Stimulated activated CD8-positive, alpha-beta memory T cell treated with anti-CD3 and anti-CD28 coated beads, Interleukin-12 subunit alpha, Interleukin-12 subunit beta, amount 100 ng/mL, for 24 hours (primary cell): Measurements from ENCODE around the gene GTPBP4.

ENCODE experiments used
- DNase-seq: peaks from one replicate; pipeline ENCODE4 v3.0.0-alpha.2; 2020; ENCODE audit errors: extremely low read depth

GTPBP4 gene

GRCh38 chr10:966466-967235 lies 21.6 kb upstream of the GTPBP4 start:
- no peak for DNase-seq

DNA sequence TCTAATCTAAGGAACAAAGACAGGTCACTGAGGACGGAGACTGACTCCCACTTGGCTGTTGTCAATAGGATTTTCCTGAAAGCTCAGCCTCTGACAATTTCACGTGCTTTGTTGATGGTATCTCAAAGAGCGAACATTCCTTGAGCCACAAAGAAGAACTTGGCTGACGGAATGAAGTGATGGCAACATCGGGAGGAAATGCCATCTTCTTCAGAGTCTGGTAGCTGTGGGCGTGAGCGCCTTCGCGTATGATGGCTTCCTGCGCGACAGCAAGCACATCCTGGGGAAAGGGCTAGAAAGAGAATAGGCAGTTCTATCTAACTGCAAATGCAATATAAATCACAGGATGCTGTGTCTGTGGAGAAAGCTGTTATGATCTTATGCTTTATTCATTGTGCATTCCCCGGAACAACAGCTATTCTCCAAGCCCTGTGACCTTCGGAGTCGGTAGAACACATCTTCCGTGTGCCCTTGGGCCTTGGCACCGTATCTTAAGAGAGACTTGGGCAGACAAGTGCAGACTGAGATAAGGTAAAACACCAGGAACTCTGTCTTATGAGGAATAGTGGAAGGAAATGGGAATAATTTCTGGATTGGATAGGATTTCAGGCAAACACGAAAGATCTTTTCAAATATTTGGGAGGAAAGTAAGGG lies 19.6 kb upstream of the GTPBP4 start:
- DNase-seq: no peak

- no peak for DNase-seq
Observed at GRCh38 chr10:969473-970150, 18.6 kb upstream of the GTPBP4 start.

DNA sequence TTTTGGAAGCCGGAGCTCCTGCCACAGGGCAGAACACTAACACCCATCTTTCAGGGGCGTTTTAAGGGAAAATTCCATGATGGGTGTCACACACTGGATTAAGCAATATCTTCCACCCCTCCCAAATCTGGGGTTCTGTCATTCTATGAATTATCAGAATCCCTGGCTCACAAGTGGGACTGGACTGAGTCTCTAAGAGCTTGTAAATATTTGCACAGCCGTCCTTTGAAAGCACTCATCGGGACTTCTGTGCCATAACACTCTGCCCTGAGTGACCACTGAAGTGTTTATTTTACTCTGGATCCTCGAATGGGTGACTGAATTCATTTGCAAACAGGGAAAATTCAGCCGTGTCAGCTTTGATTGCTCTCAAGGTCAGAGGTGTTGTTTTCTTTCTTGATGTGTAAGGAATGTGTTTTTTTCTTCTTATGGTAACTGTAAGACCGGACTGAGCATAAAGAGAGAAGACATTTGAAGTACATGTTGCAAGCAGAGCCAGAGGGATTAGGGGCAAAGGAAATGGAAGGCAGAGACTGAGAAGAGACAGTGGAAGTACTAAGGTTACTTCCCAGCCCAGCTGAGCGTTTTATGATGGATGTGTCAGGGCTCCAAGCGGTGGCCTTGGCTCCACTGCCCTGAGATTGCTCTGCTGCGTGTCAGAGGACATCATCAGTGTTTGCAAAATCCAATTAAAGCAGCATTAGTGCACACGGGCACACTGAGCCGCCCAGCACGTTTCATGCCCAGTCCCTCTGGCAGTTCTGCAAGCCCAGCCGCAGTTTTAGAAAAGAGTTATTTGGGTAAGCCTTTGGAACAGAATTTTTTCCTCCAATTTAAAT lies 17.7 kb upstream of the GTPBP4 start:
- DNase-seq: no peak

DNA sequence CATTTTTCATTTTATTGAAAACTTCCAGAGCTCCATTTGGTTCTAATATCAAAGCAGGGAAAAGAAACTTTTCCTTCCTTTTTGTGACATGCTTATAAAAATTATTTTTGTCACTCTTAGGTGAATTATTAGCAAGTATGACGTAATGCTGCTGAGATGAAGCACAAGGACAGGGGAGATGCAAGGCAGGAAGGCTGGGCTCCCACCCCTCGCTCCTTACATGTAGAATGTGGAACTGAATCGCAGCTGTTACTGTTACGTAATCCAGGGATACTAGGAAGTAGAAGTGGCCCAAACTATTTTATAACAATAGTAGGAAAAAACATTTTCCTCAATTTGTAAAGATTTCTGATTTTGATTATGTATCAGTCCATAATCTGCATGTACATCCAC lies 17.1 kb upstream of the GTPBP4 start:
- no peak for DNase-seq

- no peak for DNase-seq
Observed at GRCh38 chr10:971613-972012, 16.6 kb upstream of the GTPBP4 start.

GRCh38 chr10:972763-973162 lies 15.5 kb upstream of the GTPBP4 start:
- DNase-seq: no peak

DNA sequence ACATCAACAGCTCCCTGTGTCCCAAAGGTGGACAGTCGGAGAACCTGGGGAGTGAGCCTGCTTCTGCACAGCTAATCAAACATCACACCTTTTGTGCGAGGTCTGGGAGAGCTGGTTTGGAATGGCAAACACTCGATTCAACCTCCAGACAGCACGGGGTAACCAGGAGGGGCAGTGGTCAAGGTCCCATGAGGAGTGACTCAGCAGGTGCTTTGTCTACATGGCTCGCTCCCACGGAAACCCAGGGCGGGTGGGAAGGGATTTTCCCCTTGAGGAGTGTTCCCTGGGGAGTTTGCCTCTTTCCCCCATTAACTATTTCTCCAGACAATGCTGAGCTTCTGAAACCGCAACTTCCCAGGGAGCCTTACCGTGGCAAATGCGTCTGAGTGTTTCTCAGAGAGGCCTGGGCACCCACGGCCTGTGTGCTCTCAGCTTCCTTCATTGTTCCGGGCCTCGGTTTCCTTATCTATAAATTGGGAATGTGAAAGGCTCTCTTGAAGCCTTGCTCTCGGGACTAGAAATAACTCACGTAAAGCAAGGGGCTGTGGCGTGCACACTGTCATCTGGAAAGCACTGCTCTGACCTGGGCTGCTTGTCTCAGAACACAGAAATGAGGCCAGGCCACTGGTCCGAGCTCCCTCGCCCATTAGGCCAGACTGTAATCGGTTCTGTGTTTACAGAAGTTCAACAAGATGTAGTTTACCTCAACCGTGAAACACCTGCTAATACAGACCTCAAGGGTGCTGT lies 14.0 kb upstream of the GTPBP4 start:
- no peak for DNase-seq

GRCh38 chr10:974785-975074 lies 13.5 kb upstream of the GTPBP4 start:
- DNase-seq: no peak

GRCh38 chr10:976316-976715 lies 11.9 kb upstream of the GTPBP4 start:
- no peak for DNase-seq

DNA sequence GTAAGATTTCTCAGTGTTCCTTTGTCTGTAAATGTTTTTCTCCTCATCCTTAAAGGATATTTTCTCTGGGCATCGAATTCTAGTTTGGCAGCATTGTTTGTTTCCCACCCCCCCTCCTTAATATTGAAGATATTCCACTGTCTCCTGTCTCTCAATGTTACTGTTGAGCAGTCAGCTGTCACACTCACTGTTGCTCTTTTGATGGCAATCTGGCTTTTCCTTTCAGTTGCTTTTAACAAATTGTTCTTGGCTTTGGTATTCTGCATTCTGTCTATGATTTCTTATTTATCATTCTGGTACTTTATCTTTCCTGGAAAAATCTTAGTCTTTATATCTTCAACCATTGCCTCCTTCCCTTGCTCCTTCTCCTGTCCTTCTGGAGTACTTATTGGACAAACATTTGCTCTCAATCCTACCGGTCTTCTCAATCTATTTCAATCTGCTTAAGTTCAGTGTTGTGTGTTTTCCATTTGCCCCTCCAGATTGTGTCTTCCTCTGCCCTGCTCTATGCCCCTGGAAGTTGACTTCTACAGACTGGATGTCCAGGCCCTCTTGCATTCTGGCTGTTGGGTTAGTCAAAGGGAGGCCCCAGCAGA lies 9.3 kb upstream of the GTPBP4 start:
- no peak for DNase-seq

DNA sequence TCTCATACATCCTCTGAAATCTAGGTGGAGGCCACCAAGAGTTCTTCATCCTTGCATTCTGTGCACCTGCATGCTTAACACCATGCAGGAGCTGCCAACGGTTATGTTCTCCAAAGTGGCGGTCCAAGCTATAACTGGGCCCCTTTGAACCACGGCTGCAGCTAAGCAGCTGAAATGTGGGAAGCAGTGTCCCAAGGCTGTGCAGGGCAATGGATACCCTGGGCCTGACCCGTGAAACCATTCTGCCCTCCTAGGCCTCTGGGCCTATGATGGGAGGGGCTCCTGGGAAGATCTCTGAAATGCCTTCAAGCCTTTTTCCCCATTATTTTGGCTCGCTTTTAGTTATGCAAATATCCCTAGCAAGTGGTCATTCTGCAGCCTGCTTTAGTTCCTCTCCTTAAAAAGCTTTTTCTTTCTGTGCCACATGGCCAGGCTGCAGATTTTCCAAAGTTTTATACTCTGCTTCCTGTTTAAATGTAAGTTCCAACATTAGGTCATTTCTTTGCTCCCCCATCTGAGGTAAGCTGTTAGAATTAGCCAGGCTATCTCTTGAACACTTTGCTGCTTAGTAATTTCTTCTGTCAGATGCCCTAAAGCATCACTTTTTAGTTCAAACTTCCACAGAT lies 7.7 kb upstream of the GTPBP4 start:
- no peak for DNase-seq

GRCh38 chr10:983401-983800 lies 4.8 kb upstream of the GTPBP4 start:
- no peak for DNase-seq

DNA sequence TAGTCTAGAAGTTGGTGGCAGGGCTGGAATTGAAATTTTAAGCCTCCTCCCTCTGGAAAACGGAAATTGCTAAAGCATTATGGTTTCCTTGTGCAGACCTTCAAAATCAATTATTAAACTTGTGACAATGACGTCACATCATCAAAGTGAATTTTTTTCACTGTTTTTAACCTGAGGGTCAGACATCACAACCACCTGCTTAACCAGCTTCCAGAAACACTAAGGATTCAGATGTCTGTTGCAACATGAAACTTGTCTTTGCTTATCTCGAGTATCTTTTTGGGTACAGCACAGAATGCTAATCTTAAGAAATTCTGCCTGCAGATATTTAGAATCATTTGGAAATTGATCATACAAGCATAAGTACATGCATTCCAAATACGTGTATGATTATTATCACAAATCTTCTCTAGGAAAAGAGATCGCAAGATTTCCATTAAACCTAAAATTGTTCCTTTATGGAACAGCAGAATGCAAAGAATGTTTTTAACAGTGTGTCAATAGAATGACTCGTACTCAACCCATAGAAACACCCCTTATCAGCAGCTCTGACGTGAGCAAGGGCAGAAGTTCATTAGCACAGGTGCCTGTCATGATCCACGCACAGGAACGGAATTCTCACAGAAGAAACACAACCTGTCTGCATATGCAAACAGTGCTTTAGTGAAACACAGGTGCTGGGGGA lies 4.1 kb upstream of the GTPBP4 start:
- DNase-seq: no peak

DNA sequence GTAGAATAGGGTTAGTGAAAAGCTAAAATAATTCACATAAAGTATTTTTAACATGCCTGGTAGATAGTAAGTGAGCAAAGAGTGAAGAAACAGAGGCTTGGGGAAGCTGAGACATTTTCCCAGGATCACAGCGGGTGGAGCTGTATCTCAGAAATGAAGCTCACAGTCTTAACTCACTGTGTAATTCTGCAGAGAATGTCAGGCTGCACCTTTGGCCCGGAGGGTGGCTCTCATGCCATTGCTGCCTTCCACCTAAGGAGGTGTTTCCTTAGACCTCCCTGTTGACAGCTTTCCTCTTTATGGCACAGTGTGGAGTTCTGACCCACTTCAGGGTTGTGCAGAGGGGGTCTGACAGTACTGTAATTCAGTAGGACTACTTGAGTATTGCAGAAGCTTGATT lies 2.9 kb upstream of the GTPBP4 start:
- DNase-seq: no peak

DNA sequence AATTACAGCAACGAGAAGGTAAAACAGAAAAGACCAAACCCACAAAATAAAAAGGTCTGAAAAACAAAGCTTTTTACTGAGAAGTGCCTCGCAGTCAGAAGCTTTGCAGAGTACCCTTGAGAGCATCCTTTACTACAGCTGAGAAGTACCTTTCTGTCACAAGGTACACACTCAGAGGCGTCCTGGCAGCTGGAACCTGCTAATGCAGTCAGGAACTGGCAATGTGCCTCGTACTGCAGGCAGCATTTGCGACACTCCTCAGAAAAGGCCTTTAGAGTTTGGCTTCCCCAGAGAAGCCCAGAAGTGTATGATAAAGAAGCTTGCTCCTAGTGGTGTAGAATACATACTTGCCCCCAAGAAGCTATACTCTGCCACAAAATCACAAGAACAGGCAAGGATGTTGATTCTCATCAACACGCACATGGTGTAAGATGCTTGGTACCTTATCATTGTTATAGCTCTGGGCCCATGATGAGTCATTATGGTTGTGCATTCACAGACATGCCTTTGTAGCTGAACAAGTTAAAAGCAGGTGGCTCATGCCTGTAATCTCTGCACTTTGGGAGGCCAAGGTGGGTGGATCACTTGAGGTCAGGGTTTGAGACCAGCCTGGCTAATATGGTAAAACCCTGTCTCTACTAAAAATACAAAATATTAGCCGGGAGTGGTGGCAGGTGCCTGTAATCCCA lies 2.0 kb upstream of the GTPBP4 start:
- DNase-seq: no peak

DNA sequence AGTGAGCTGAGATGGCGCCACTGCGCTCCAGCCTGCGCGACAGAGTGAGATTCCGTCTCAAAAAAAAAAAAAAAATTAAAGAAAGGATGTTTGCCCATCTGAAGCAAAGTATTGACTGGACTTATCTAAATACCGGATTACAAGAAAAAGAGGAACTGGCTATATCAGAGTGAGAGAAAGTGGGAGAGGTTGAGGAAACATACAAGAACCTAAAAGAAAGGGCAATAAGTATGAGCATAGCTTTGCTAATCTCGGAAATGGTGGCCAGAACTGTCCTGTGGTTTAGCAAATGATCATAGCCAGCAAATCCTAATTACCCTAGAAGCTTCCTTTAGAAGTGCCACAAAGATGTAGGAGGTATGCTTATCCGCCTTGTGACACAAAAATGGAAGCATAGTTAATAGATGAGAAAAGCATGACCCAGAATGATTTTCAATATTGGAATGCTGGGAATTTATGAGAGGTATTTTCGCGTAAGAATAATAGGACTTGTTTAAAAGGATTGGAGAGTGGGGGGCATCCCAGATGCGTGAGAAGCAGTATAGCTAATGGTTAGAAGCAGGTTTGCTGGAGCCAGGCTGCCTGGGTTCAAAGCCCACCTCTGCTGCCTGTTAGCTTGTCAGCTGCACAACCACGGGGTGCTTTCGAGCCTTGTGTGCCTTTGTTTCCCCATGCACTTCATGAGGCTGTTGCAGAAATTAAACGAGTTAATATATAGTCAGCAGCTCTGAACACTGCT lies 1.2 kb upstream of the GTPBP4 start:
- DNase-seq: no peak

DNA sequence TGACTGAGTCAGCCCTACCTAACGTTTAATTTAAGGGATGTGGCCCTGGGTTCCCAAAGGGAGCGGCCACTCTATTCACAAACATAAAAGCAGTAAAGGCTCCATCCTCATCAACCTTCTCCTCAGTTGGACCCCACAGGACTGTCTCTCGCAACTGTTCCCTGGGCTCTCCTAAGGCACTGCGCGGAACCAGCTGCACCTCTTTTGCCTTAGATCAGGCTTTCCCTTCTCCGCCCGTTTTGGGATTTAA lies 689 bp upstream of the GTPBP4 start:
- no peak for DNase-seq
